ENCODE data around the gene CYB561D2. TPM values are rescaled to one million over a fixed set of nuclear protein-coding genes. Genes with fewer than 3 reads are reported as not detected.

Gene CYB561D2
- total RNA-seq, 2 experiments from 2014 or later, result 18.7 to 28.0 TPM

GRCh38 chr3:50365842-50366220 lies 15.2 kb downstream of the CYB561D2 start:
- peak overlapping the region; percentile 72 for H3K4me3 ChIP-seq (ENCODE audit: low read depth, low read length, poor library complexity, severe bottlenecking)
- H3K9me3 ChIP-seq (ENCODE audit: low read length), result no peaks in the 10 kb centered on the region
- no peaks in the 10 kb centered on the region for H4K20me1 ChIP-seq (ENCODE audit: insufficient read depth, low read length)
- intact Hi-C loops (cut with micrococcal nuclease; ENCODE audit: unreplicated experiment), result no loop called here
- peak overlapping the region; percentile 91; the same call in 1 of the 2 replicates for H2AFZ ChIP-seq (ENCODE audit: low read length)
- H3K9me2 ChIP-seq (ENCODE audit: insufficient read depth, low read length), result no peaks in the 10 kb centered on the region
- TF ChIP-seq CTCF (conservative IDR thresholded peaks at IDR 0.05; ENCODE audit: low read length) (no peak), EZH2phosphoT487 (IDR thresholded peaks at IDR 0.05; ENCODE audit: borderline replicate concordance, low read depth, low read length) (no peak)
- peak overlapping the region; percentile 92 for H3K4me2 ChIP-seq (ENCODE audit: low read length)
- no peak overlapping the region for H3K27ac ChIP-seq (ENCODE audit: low read depth, low read length, poor library complexity, severe bottlenecking)
- H3K4me1 ChIP-seq (ENCODE audit: insufficient read depth, low read length, poor library complexity, severe bottlenecking), result peaks cover 7% of the 10 kb centered on the region
- DNase-seq (ENCODE audit: low spot score), result no peak
- CTCF ChIA-PET (ENCODE audit: unreplicated experiment), result interaction anchor here (0.8 kb wide), 1 partner anchor 177 kb away, joined by 3 read pairs; no protein-coding TSS in a partner anchor
- H3K79me2 ChIP-seq (ENCODE audit: insufficient read depth, low read depth, low read length), result no peaks in the 10 kb centered on the region
- POLR2A ChIA-PET, result interaction anchor here (0.6 to 0.8 kb wide), 3 partner anchors 11 to 195 kb away, joined by 4 to 5 read pairs (median 5); no protein-coding TSS in a partner anchor
- H3K36me3 ChIP-seq (ENCODE audit: insufficient read depth, low read length), result no peaks in the 10 kb centered on the region
- BruUV-seq (replicated peaks), result no TSS peak

- no peak for DNase-seq (ENCODE audit: low spot score)
- H3K4me1 ChIP-seq (ENCODE audit: insufficient read depth, low read length, poor library complexity, severe bottlenecking), result peaks cover 7% of the 10 kb centered on the region
- no peak overlapping the region for H3K4me2 ChIP-seq (ENCODE audit: low read length)
- intact Hi-C loops (cut with micrococcal nuclease; ENCODE audit: unreplicated experiment), result no loop called here
- no peak overlapping the region for H2AFZ ChIP-seq (ENCODE audit: low read length)
- no TSS peak for BruUV-seq (replicated peaks)
- TF ChIP-seq EZH2phosphoT487 (IDR thresholded peaks at IDR 0.05; ENCODE audit: borderline replicate concordance, low read depth, low read length) (no peak), CTCF (conservative IDR thresholded peaks at IDR 0.05; ENCODE audit: low read length) (no peak)
- ChIA-PET CTCF (ENCODE audit: unreplicated experiment) (no interaction called here), POLR2A (no interaction called here)
- no peaks in the 10 kb centered on the region for H4K20me1 ChIP-seq (ENCODE audit: insufficient read depth, low read length)
- no peak overlapping the region for H3K27ac ChIP-seq (ENCODE audit: low read depth, low read length, poor library complexity, severe bottlenecking)
- no peaks in the 10 kb centered on the region for H3K9me2 ChIP-seq (ENCODE audit: insufficient read depth, low read length)
- no peak overlapping the region for H3K4me3 ChIP-seq (ENCODE audit: low read depth, low read length, poor library complexity, severe bottlenecking)
- H3K9me3 ChIP-seq (ENCODE audit: low read length), result no peaks in the 10 kb centered on the region
- no peaks in the 10 kb centered on the region for H3K36me3 ChIP-seq (ENCODE audit: insufficient read depth, low read length)
- no peaks in the 10 kb centered on the region for H3K79me2 ChIP-seq (ENCODE audit: insufficient read depth, low read depth, low read length)
These were observed 18.5 kb downstream of the CYB561D2 start for GRCh38 chr3:50369012-50369670.

- H3K4me1 ChIP-seq (ENCODE audit: insufficient read depth, low read length, poor library complexity, severe bottlenecking), result peaks cover 4% of the 10 kb centered on the region
- no peaks in the 10 kb centered on the region for H3K9me3 ChIP-seq (ENCODE audit: low read length)
- BruUV-seq (replicated peaks), result no TSS peak
- CTCF ChIA-PET (ENCODE audit: unreplicated experiment), result no interaction called here
- H3K4me3 ChIP-seq (ENCODE audit: low read depth, low read length, poor library complexity, severe bottlenecking), result no peak overlapping the region
- no peaks in the 10 kb centered on the region for H4K20me1 ChIP-seq (ENCODE audit: insufficient read depth, low read length)
- no peak overlapping the region for H2AFZ ChIP-seq (ENCODE audit: low read length)
- no peak overlapping the region for H3K27ac ChIP-seq (ENCODE audit: low read depth, low read length, poor library complexity, severe bottlenecking)
- TF ChIP-seq CTCF (conservative IDR thresholded peaks at IDR 0.05; ENCODE audit: low read length) (peak; percentile 62), EZH2phosphoT487 (IDR thresholded peaks at IDR 0.05; ENCODE audit: borderline replicate concordance, low read depth, low read length) (no peak)
- no peaks in the 10 kb centered on the region for H3K79me2 ChIP-seq (ENCODE audit: insufficient read depth, low read depth, low read length)
- POLR2A ChIA-PET, result no interaction called here
- no peaks in the 10 kb centered on the region for H3K36me3 ChIP-seq (ENCODE audit: insufficient read depth, low read length)
- H3K4me2 ChIP-seq (ENCODE audit: low read length), result no peak overlapping the region
- intact Hi-C loops (cut with micrococcal nuclease; ENCODE audit: unreplicated experiment), result no loop called here
- DNase-seq (ENCODE audit: low spot score), result peak; percentile 26
- H3K9me2 ChIP-seq (ENCODE audit: insufficient read depth, low read length), result no peaks in the 10 kb centered on the region
These were observed 19.9 kb downstream of the CYB561D2 start for GRCh38 chr3:50370594-50370993.
